HG03457 (cell line): ENCODE results near the gene MPND.

Source experiments
- ATAC-seq: cut with Tn5 transposase; IDR thresholded peaks from one replicate; pipeline ENCODE4 v1.9.1; 2021; ENCODE audit warnings: moderate number of reproducible peaks; ENCODE audit not compliant: unreplicated experiment

Gene MPND

DNA sequence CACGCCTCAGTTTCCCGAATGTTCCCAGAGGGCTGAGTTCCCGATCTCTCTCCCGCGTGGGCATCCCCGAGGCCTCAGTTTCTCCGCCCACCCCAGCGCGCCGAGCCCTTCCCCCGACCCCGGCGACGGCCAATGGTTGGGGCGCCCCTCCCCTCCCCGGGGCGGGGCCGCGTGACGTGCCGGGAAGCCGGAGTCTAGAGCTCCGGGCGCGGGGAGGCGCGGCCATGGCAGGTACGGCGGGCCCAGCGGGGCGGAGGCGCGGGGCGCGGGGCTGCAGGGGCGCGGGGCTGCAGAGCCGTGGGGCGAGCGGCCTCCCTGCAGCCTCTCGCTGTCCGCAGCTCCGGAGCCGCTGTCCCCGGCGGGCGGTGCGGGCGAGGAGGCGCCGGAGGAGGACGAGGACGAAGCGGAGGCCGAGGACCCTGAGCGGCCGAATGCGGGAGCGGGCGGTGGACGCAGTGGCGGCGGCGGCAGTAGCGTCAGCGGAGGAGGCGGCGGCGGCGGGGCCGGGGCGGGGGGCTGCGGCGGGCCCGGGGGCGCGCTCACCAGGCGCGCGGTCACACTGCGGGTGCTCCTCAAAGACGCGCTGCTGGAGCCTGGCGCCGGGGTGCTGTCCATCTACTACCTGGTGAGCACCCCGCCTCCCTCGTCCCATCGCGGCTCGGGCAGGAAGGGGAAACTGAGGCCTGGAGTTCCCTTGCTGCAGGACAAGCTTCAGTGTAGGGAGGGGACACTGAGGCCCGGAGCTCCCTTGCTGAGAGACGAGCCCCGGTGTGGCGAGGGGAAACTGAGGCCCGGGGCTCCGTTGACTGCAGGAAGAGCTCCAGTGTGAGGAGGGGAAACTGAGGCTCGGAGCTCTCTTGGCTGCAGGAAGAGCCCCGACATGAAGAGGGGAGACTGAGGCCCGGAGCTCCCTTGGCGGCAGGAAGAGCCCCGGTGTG is at the start of gene MPND:
Gene MPND (plus strand): TSS at position 193 of the 938 bp plus-strand sequence. CDS start 32 bp downstream, at position 225.
- ATAC-seq, result peak; percentile 37

GRCh38 chr19:4294389-4294788 is 49.0 kb upstream of the MPND start:
- ATAC-seq, result no peak

DNA sequence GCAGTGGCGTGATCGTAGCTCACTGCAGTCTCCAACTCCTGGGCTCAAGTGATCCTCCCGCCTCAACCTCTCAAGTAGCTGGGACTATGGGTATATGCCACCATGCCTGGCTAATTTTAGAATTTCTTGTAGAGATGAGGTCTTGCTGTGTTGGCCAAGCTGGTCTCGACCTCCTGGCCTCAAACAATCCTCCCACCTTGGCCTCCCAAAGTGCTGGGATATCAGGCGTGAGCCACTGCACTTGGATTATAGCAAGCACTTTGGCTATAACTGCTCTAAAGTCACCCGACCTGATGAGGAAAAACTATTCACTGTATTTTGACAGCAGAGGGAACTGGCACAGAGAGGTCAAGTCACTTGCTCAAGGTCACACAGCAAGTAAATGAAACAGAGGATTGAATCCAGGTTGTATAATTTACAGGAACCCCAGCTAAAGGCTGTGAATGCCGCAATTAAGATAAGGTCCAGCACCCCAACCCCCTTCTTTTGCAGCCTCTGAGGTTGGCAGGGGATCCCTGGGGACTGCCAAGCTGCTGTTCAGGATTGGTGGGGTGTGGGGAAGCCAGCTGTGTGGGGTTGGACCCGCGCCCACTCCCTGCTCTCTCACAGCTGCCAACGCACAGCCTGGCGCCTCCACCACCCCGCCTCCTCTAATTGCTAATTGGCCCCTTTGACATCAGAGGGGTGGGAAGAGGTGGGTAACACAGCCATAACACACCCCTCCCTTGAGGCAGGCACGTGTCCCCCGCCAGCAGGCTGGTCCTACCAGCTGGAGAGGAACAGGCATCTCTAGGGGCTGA is 47.2 kb upstream of the MPND start:
- no peak for ATAC-seq

DNA sequence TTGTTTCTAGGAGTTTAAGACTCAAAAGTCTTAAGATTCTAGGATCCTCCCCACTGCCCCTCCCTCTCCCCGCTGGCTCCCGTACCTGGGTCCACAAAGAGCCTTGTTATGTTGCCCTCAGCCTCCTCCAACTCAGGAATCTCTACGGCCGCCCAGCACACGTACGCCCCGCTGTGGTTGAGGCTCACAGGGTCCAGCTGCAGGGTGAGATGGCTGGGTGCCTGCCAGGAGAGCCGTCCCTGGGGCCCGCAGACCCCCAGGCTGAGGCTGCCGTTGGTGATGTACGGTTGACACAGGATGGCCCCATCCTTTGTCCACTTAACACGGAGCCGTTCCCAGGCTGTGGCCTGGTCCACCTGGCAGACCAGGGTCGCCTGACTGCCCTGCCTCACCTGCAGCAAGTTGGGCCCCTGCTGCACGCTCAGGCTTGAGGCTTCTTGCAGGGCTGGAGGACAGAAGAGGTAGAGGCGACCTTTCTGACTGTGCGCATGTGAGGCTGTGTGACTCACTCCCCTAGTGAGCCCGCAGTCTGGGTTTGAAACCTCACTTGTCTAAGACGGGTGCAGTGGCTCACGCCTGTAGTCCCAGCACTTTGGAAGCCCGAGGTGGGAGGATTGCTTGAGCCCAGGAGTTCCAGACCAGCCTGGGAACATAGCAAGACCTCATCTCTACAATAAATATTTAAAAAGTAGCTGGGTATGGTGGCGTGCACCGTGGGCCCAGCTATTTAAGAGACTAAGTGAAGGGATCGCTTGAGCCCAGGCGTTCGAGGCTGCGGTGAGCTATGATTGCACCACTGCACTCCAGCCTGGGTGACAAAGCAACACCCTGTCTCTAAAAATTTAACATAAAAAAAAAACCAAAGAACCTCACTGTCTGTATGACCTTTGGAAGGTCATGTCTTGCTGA is 45.2 kb upstream of the MPND start:
- ATAC-seq, result no peak

DNA sequence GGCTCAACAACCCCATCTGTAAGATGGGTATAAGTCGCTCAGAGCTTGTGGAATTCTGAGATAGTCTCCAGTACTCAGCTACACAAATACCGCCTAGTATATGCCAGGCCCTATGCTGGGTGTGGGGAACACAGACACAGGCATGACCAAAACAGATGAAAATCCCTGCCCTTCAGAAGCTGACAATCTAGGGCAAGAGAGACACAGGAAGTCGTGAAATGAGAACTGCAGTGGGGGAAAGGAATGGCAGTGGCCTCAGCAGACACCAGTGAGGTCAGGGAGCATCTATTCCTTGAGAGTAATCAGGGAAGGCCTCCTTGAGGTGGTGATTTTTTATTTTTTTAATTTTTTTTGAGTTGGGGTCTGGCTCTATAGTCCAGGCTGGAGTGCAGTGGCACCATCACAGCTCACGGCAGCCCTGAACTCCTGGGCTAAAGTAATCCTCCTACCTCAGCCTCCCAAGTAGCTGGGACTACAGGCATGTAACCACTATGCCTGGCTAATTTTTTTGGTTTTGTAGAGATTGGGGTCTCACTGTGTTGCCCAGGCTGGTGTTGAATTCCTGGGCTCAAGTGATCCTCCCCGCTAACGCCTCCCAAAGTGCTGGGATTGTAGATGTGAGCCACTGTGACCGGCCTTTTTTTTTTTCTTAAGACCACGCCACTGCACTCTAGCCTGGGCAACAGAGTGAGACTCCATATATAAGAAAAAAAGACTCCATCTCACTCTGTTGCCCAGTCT is 44.4 kb upstream of the MPND start:
- no peak for ATAC-seq

- no peak for ATAC-seq
Observed at GRCh38 chr19:4300589-4300988, 42.8 kb upstream of the MPND start.

- no peak for ATAC-seq
Observed at GRCh38 chr19:4301590-4302242, 41.6 kb upstream of the MPND start.

DNA sequence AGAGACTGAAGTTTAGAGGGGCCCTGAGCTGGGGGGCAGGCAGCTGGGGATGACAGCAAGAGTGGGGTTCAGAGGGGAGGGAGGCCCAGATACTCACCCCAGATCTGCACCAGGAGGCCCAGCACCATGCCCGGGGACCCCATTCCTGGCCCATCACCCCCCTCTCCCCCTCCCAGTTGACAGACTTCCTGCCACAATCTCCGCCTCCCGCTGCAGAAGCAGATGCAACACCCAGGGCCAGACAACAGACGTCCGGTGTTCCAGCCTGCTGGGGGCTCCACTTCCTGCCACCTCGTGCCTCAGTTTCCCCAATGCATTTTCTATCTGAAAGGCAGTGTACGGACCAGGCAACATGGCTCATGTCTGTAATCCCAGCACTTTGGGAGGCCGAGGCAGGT is 41.1 kb upstream of the MPND start, which contains the start of gene TMIGD2:
Gene TMIGD2 (minus strand): TSS at position 147 of the 398 bp plus-strand sequence. CDS start 4 bp downstream, at position 143.
- ATAC-seq, result no peak

DNA sequence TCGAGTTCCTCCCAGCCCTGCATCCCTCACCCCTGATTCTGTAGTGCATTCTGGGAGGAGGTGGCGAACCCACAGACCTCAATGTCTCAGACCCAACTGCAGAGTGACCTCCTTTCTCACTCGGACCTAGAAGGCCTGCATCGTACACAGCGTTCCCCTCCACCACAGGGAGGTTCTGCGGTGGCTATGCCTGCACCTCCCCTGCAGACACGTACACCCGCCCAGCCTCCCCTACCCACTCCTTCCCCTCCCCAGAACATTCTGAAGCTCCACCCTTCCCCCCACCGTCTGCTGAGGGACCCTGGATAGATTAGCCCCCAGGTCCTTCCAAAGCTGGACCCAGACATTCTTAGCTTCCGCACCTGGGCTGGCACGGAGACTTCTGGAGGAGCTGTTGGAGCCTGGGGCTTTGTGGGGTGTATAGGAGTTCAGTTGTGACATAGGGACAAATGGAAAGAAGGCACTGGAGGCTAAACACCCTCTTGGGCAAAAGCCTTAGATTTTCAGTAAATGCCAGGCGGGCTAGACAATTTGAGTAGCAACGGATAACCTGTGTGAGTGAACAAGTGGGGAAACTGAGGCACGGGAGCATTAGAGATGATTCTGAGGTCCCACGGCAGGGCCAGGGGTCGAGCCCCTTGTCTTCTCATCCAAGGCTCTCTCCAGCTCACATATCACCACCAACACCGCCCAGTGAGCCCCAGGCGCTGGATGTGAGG is 39.4 kb upstream of the MPND start:
- ATAC-seq, result no peak

- ATAC-seq, result no peak
Observed at GRCh38 chr19:4304538-4305256, 38.7 kb upstream of the MPND start, which contains the start of gene FSD1. Gene FSD1, plus strand, starts transcription at chr19:4304598. Its CDS starts 149 bp downstream, at chr19:4304747.

DNA sequence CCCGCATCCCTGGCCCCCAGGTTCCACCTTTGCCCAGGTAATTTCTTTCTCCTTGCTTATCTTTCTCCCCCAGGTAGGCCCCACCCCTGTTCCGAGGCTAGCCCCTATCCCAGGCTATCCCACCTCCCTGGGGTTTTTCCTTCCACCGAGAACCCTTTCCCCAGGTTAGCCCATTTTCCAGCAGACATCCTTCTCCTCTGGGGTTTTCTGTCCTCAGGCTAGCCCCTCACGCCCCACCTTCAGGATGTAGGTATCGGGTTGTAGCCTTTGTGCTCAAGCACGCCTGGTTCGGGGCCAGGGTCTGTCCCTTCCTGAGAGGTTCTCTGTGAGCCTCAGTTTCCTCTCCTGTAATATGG is 38.1 kb upstream of the MPND start:
- no peak for ATAC-seq

- no peak for ATAC-seq
Observed at GRCh38 chr19:4305659-4306058, 37.7 kb upstream of the MPND start.

- ATAC-seq, result no peak
Observed at GRCh38 chr19:4310247-4311121, 32.9 kb upstream of the MPND start.

DNA sequence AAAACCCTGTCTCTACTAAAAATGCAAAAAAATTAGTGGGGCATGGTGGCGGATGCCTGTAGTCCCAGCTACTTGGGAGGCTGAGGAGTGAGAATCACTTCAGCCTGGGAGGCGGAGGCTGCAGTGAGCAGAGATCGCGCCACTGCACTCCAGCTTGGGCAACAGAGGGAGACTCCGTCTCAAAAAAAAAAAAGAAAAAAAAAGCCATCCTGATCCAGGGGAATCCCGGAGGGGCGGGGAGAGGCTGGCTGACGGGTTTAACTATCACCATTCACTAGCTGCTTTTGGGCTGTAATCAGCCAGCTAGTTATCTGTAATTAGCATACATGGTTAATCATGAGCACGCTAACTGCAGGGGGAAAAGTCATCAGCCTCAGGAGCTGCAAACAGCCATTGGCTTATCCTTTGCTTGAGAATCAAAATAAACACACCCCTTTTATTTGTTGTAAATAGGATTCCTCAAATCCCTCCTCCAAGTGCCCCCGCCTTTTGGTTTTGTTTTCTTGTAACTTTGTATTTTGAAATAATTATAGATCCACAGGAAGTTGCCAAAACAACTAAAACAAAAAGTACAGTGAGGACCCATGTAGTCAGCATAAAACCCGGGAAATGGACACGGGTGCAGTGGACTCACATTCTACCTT is 29.4 kb upstream of the MPND start:
- no peak for ATAC-seq

DNA sequence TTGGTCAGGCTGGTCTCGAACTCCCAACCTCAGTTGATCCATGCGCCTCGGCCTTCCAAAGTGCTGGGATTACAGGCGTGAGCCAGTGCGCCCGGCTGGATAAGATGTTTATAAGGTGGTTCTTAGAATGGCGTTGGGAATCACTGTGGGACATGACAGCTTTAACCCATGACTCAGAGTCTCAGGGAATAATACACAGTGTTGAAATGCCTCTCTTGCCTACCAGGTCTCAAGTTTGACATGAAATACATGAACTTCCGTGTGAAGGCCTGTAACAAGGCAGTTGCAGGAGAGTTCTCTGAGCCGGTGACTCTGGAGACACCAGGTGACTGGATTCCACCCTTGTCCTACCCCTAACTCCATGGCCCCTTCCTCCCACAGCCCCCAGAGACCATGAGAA is 26.4 kb upstream of the MPND start:
- no peak for ATAC-seq

DNA sequence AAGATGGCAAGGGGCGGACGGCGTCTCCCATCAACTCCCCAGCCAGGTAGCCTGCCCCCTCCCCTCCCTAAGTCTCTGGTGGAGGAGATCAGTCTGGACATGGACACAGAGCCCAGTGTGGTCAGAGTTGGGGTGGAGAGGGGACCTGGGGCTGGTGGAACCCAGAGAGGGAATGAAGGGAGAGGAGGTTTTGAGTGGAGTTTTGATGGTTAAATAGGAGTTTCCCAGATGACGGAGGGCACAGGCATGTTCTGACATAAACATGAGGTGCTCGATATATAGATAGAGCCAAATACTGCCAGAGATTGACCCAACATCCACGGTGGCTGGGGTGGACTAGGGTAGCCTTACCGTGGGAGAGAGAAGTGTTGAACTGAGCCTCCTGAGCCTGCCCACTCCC is 24.9 kb upstream of the MPND start:
- ATAC-seq, result no peak
